H1 (cell line): ENCODE results near the gene CALY. TPM values are rescaled to one million over a fixed set of nuclear protein-coding genes. Genes with fewer than 3 reads are reported as not detected.

Experiments used
- ASH2L ChIP-seq: fragments of 200-600, 300-600 bp; sonication (generic); IDR thresholded peaks from one replicate; pipeline ENCODE4 v1.7.1; 2017; ENCODE audit warnings: low read length
- ATF2 ChIP-seq: IDR thresholded peaks from 2 replicates; pipeline ENCODE4 v1.6.1; 2012; ENCODE audit warnings: low read length, inconsistent platforms
- BACH1 ChIP-seq: IDR thresholded peaks from 2 replicates; pipeline ENCODE4 v1.6.1; 2012; ENCODE audit warnings: low read length, improper control_type of control experiment
- BCL11A ChIP-seq, 2 experiments: IDR thresholded peaks; one replicate each; pipeline ENCODE4 v1.6.1; 2011; ENCODE audit warnings: low read depth in 2 of 2, low read length in 2 of 2, mild to moderate bottlenecking in 2 of 2
- CBX5 ChIP-seq: fragments of 300-800, 300-1000 bp; sonication (generic); IDR thresholded peaks from 2 replicates; pipeline ENCODE4 v1.7.1; 2016; ENCODE audit warnings: antibody characterized with exemption, low read length, low read depth
- CEBPB ChIP-seq: IDR thresholded peaks from 2 replicates; pipeline ENCODE4 v1.6.1; 2012; ENCODE audit warnings: low read depth, low read length
- CHD2 ChIP-seq: IDR thresholded peaks from 2 replicates; pipeline ENCODE4 v1.6.1; 2012; ENCODE audit warnings: low read length, improper control_type of control experiment
- CREB1 ChIP-seq: IDR thresholded peaks from 2 replicates; pipeline ENCODE4 v1.6.1; 2012; ENCODE audit warnings: inconsistent platforms
- HDAC2 ChIP-seq, 2 experiments: fragments of 300-600 bp in 1 of 2; sonication (generic) in 1 of 2; IDR thresholded peaks; 2 replicates each; pipeline ENCODE4 v1.6.1; 2011 to 2012; ENCODE audit warnings: low read depth in 2 of 2, low read length in 2 of 2, mild to moderate bottlenecking in 2 of 2, moderate library complexity in 2 of 2, borderline replicate concordance in 1 of 2, inconsistent platforms in 1 of 2
- KDM5A ChIP-seq: fragments of 200-600 bp; IDR thresholded peaks from 2 replicates; pipeline ENCODE4 v1.7.1; 2012; ENCODE audit warnings: mild to moderate bottlenecking, low read length, inconsistent platforms, mixed read lengths
- POU5F1 ChIP-seq: IDR thresholded peaks from 2 replicates; pipeline ENCODE4 v1.6.1; 2011; ENCODE audit warnings: low read depth, mild to moderate bottlenecking, low read length, moderate library complexity
- RBBP5 ChIP-seq: IDR thresholded peaks from 2 replicates; pipeline ENCODE4 v1.7.1; 2012; ENCODE audit warnings: low read depth, mild to moderate bottlenecking, inconsistent platforms, low read length, moderate library complexity, borderline replicate concordance
- SIX5 ChIP-seq: IDR thresholded peaks from 2 replicates; pipeline ENCODE4 v1.6.1; 2011; ENCODE audit warnings: mild to moderate bottlenecking, low read depth, low read length
- SP1 ChIP-seq: IDR thresholded peaks from 2 replicates; pipeline ENCODE4 v1.6.1; 2011; ENCODE audit warnings: low read depth, low read length
- SP4 ChIP-seq: IDR thresholded peaks from 2 replicates; pipeline ENCODE4 v1.6.1; 2012; ENCODE audit warnings: low read length, inconsistent platforms
- SUZ12 ChIP-seq: fragments of 200-600 bp; sonication (generic); IDR thresholded peaks from 2 replicates; pipeline ENCODE4 v1.6.1; 2012; ENCODE audit warnings: mild to moderate bottlenecking, inconsistent platforms, low read length, moderate library complexity, mixed read lengths
- TBP ChIP-seq: IDR thresholded peaks from 2 replicates; pipeline ENCODE4 v1.6.1; 2011; ENCODE audit warnings: low read depth, low read length, improper control_type of control experiment
- polyA plus RNA-seq, 7 experiments: library from polyadenylated mRNA; depleted of rRNA in 3 of 7; stranded (reverse) in 5 of 7; unstranded in 2 of 7; fragments of >200 nt in 5 of 7; fragments of 200-250 nt in 2 of 7; gene quantifications; 1 replicate in 5 of 7; 2 replicates in 1 of 7; 4 replicates in 1 of 7; pipeline versions ENCODE4 v1.2.1 to v1.2.3, GENCODE V29; 2011 to 2013; ENCODE audit warnings: missing spikeins in 2 of 7, mixed read lengths in 2 of 7
- total RNA-seq: library from RNA; stranded (reverse); fragmentation: NEBNext Ultra II Directional; extraction: Animal tissue kit (Norgen Biotek cat#: 25700); gene quantifications from 2 replicates; pipeline ENCODE4 v1.2.1, GENCODE V29; 2021
- TF ChIP-seq, protein P1 (sequence below): IDR thresholded peaks from 2 replicates; pipeline ENCODE4 v1.6.1; 2011; ENCODE audit warnings: low read length, improper control_type of control experiment

CALY gene
- total and polyA plus RNA-seq, 2 of the 8 experiments (the other 6 are each of a cell fraction or from before 2014, with no cell fraction given), result 1.3 to 1.5 TPM

GRCh38 chr10:133373174-133374090 is 36.7 kb upstream of the CALY start, which contains the start of gene ECHS1 (continued):
- no peak; a peak in 1 of 4 replicates for TF ChIP-seq HDAC2 (IDR thresholded peaks at IDR 0.05; ENCODE audit: borderline replicate concordance in 1 of 2, low read depth in 2 of 2, low read length in 2 of 2)
- no peak for TF ChIP-seq KDM5A
- peak; percentile 99 for TF ChIP-seq CHD2
- TF ChIP-seq ASH2L, result no peak
- no peak for TF ChIP-seq CREB1
- no peak for TF ChIP-seq BACH1
- TF ChIP-seq CBX5, result no peak
- TF ChIP-seq, protein P1, sequence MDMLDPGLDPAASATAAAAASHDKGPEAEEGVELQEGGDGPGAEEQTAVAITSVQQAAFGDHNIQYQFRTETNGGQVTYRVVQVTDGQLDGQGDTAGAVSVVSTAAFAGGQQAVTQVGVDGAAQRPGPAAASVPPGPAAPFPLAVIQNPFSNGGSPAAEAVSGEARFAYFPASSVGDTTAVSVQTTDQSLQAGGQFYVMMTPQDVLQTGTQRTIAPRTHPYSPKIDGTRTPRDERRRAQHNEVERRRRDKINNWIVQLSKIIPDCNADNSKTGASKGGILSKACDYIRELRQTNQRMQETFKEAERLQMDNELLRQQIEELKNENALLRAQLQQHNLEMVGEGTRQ, result no peak
- TF ChIP-seq SUZ12, result no peak
- TF ChIP-seq CEBPB, result no peak
- TF ChIP-seq SP1, result no peak
- no peak for TF ChIP-seq SIX5
- peak; percentile 60 for TF ChIP-seq TBP
- TF ChIP-seq POU5F1, result no peak
- no peak for TF ChIP-seq SP4
- TF ChIP-seq RBBP5, result 0 out of 2 replicates have a peak, but pooled peaks have one; percentile 29
- TF ChIP-seq ATF2, result no peak
- no peak for TF ChIP-seq BCL11A (IDR thresholded peaks at IDR 0.05; ENCODE audit: low read depth in 2 of 2, low read length in 2 of 2)
